ENCODE results near the gene RAET1L. TPM values are rescaled to one million over a fixed set of nuclear protein-coding genes. Genes with fewer than 3 reads are reported as not detected.

Gene RAET1L
- total RNA-seq, 1 experiment from 2014 or later: 1.3 TPM

- intact Hi-C loops (cut with micrococcal nuclease; ENCODE audit: unreplicated experiment): no loop called here
- no peaks in the 10 kb centered on the region for H3K36me3 Mint-ChIP-seq (ENCODE audit: insufficient read depth, unreplicated experiment)
- CTCF ChIA-PET: no interaction called here
- no peak for DNase-seq
- BruUV-seq (replicated peaks): no TSS peak
- no peak for TF ChIP-seq CTCF (IDR thresholded peaks at IDR 0.05; ENCODE audit: unreplicated experiment)
- H3K27me3 Mint-ChIP-seq (ENCODE audit: unreplicated experiment): peaks cover 68% of the 10 kb centered on the region
- H3K27ac Mint-ChIP-seq (ENCODE audit: unreplicated experiment): no peak overlapping the region
- no peaks in the 10 kb centered on the region for H3K9me3 Mint-ChIP-seq (ENCODE audit: low read depth, unreplicated experiment)
- H3K4me3 Mint-ChIP-seq (ENCODE audit: low read depth, unreplicated experiment): no peak overlapping the region
- H3K4me1 Mint-ChIP-seq (ENCODE audit: low read depth, unreplicated experiment): no peaks in the 10 kb centered on the region
These were observed 28.1 kb upstream of the RAET1L start for GRCh38 chr6:150053450-150053849.

GRCh38 chr6:150050846-150051245 is 25.5 kb upstream of the RAET1L start:
- DNase-seq: no peak
- no peak overlapping the region for H3K4me3 Mint-ChIP-seq (ENCODE audit: low read depth, unreplicated experiment)
- H3K9me3 Mint-ChIP-seq (ENCODE audit: low read depth, unreplicated experiment): no peaks in the 10 kb centered on the region
- intact Hi-C loops (cut with micrococcal nuclease; ENCODE audit: unreplicated experiment): no loop called here
- BruUV-seq (replicated peaks): no TSS peak
- TF ChIP-seq CTCF (IDR thresholded peaks at IDR 0.05; ENCODE audit: unreplicated experiment): no peak
- no peaks in the 10 kb centered on the region for H3K36me3 Mint-ChIP-seq (ENCODE audit: insufficient read depth, unreplicated experiment)
- no peak overlapping the region for H3K27ac Mint-ChIP-seq (ENCODE audit: unreplicated experiment)
- CTCF ChIA-PET: no interaction called here
- no peaks in the 10 kb centered on the region for H3K4me1 Mint-ChIP-seq (ENCODE audit: low read depth, unreplicated experiment)
- peaks cover 56% of the 10 kb centered on the region for H3K27me3 Mint-ChIP-seq (ENCODE audit: unreplicated experiment)

DNA sequence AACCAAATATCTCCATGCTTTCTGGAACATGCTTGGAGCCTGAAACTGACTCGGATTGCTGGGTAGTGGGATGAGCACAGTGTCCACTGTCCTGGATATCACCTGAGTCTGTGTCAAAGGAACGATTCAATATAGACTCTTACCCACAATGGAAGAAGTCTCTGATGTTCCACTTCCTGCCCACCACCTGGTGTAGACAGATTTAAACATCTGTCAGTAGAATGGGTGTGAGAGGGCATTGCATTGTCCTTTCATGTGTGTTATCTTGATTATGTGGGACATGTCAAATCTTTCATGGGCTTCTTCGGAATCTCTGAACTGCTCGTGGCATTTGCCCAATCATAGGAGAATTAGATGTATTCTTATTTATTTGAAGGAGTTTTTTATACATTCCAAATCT is 22.8 kb upstream of the RAET1L start:
- CTCF ChIA-PET: no interaction called here
- Mint-ChIP-seq H3K27ac (ENCODE audit: unreplicated experiment) (no peak overlapping the region), H3K4me3 (ENCODE audit: low read depth, unreplicated experiment) (no peak overlapping the region), H3K36me3 (ENCODE audit: insufficient read depth, unreplicated experiment) (no peaks in the 10 kb centered on the region), H3K27me3 (ENCODE audit: unreplicated experiment) (peaks cover 36% of the 10 kb centered on the region), H3K9me3 (ENCODE audit: low read depth, unreplicated experiment) (no peaks in the 10 kb centered on the region), H3K4me1 (ENCODE audit: low read depth, unreplicated experiment) (no peaks in the 10 kb centered on the region)
- BruUV-seq (replicated peaks): no TSS peak
- no peak for DNase-seq
- no peak for TF ChIP-seq CTCF (IDR thresholded peaks at IDR 0.05; ENCODE audit: unreplicated experiment)
- intact Hi-C loops (cut with micrococcal nuclease; ENCODE audit: unreplicated experiment): no loop called here

- H3K4me3 Mint-ChIP-seq (ENCODE audit: low read depth, unreplicated experiment): no peak overlapping the region
- no peaks in the 10 kb centered on the region for H3K9me3 Mint-ChIP-seq (ENCODE audit: low read depth, unreplicated experiment)
- no peak for DNase-seq
- no peaks in the 10 kb centered on the region for H3K36me3 Mint-ChIP-seq (ENCODE audit: insufficient read depth, unreplicated experiment)
- CTCF ChIA-PET: no interaction called here
- intact Hi-C loops (cut with micrococcal nuclease; ENCODE audit: unreplicated experiment): no loop called here
- H3K27ac Mint-ChIP-seq (ENCODE audit: unreplicated experiment): no peak overlapping the region
- peaks cover 36% of the 10 kb centered on the region for H3K27me3 Mint-ChIP-seq (ENCODE audit: unreplicated experiment)
- H3K4me1 Mint-ChIP-seq (ENCODE audit: low read depth, unreplicated experiment): no peaks in the 10 kb centered on the region
- TF ChIP-seq CTCF (IDR thresholded peaks at IDR 0.05; ENCODE audit: unreplicated experiment): no peak
- no TSS peak for BruUV-seq (replicated peaks)
These were observed 21.6 kb upstream of the RAET1L start for GRCh38 chr6:150046943-150047342.

All from Calu3 (cell line).